Skeletal muscle tissue (tissue), 4 donors: Measurements from ENCODE around the gene TOR1AIP2. TPM values are rescaled to one million over a fixed set of nuclear protein-coding genes. Genes with fewer than 3 reads are reported as not detected.

Experiments used
- H3K27ac ChIP-seq: one replicate; pipeline ENCODE4 v1.7.0; 2013; ENCODE audit warnings: mild to moderate bottlenecking, low read depth, low read length, inconsistent platforms
- H3K27me3 ChIP-seq, 3 donors: one replicate each; pipeline ENCODE4 v1.7.0; 2013; ENCODE audit warnings: low read length in 3 of 3; ENCODE audit not compliant: control insufficient read depth in 3 of 3, insufficient read depth in 3 of 3
- H3K36me3 ChIP-seq, 3 donors: one replicate each; pipeline ENCODE4 v1.7.0; 2013; ENCODE audit warnings: low read length in 3 of 3; ENCODE audit not compliant: control insufficient read depth in 3 of 3, insufficient read depth in 3 of 3
- H3K4me1 ChIP-seq, 3 donors: one replicate each; pipeline ENCODE4 v1.7.0; 2013; ENCODE audit warnings: low read length in 3 of 3, mild to moderate bottlenecking in 3 of 3; ENCODE audit not compliant: control insufficient read depth in 3 of 3, insufficient read depth in 3 of 3
- H3K4me3 ChIP-seq, 3 donors: one replicate each; pipeline ENCODE4 v1.7.0; 2013; ENCODE audit warnings: low read length in 3 of 3
- H3K9ac ChIP-seq, 3 donors: one replicate each; pipeline ENCODE4 v1.7.0; 2013; ENCODE audit warnings: low read length in 3 of 3, mild to moderate bottlenecking in 3 of 3, moderate library complexity in 2 of 3, low read depth in 1 of 3
- H3K9me3 ChIP-seq, 3 donors: one replicate each; pipeline ENCODE4 v1.7.0; 2013; ENCODE audit warnings: low read length in 3 of 3; ENCODE audit not compliant: control insufficient read depth in 3 of 3
- total RNA-seq: library from RNA; depleted of rRNA; stranded (reverse); fragments of >200 nt; gene quantifications from one replicate; pipeline ENCODE4 v1.2.3, GENCODE V29; 2014
- donor health status: Osteomylitis.

Gene TOR1AIP2
- total RNA-seq, 1 donor from 2014 or later = 34.4 TPM

DNA sequence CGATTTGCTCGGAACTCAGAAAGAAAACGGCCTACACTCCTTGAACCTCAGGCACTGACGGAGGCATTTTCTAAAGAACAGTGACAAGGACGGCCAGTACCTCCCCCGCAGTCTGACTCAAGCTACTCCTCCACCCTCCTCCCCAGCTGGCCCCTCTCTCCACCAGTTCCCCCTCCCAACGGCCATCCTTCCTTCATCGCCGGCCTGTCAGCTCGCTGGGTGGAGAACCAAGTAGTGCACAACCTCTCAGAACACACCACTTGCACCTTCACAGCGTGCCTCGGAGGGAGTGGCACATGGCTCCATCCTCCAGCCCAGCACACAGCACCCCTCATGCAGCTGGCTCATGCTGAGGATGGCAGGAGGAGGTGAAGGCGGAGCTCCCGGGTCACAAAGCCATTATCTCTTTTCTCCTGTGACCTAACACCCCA lies 58.8 kb downstream of the TOR1AIP2 start:
- Histone ChIP-seq H3K36me3 (no peaks in the 10 kb centered on the region), H3K9me3 (no peaks in the 10 kb centered on the region), H3K27ac (no peak overlapping the region), H3K9ac (no peak overlapping the region), H3K27me3 (peaks cover 0 to 9% (median 6%) of the 10 kb centered on the region in 3 donors), H3K4me1 (peaks cover 25 to 42% (median 25%) of the 10 kb centered on the region in 3 donors), H3K4me3 (no peak overlapping the region)

DNA sequence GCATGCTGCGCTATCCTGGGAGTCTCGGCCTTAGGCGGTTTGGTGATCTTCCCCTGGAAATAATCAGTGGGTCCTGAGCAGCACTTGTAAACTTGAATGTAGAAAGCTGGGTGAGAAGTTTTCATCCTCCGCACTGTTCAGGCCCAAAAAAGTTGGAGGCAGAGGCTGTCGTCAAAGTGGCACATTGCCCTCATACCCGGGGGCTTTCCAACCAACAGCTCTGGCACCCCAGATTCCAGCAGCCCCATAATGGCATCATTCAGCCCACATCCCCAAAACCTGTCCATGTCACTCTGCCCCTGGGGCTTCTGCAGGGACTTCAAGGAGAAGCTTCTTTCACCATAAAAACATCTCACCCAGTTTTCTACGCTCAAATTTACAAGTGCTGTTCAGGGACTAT lies 59.3 kb downstream of the TOR1AIP2 start:
- H3K4me1 ChIP-seq = peaks cover 25 to 42% (median 25%) of the 10 kb centered on the region in 3 donors

DNA sequence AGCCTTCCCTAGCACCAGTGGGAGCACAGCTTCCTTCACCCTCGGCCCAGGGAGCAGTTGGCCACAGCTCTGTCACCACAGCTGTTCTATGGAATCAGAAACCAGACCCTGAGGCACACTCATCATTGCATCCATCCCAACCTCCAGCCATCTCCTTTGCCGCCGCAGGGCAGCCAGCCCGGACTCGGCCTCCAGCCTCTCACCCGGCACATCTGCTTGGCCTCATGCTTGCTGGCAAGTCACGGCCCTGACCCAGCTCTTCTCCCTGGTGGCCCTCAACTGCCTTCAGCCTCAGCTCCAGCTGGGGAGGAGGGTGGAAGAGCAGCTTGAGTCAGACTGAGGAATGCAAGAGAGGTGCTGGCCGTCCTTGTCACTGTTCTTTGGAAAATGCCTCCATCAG lies 59.8 kb downstream of the TOR1AIP2 start:
- Histone ChIP-seq H3K27me3 (peaks cover 0 to 11% (median 11%) of the 10 kb centered on the region in 3 donors), H3K9ac (no peak overlapping the region), H3K9me3 (no peaks in the 10 kb centered on the region), H3K4me1 (peaks cover 25 to 42% (median 25%) of the 10 kb centered on the region in 3 donors), H3K36me3 (no peaks in the 10 kb centered on the region), H3K27ac (no peak overlapping the region), H3K4me3 (no peak overlapping the region)

More for the DNA sequence above, 59.3 kb downstream of the TOR1AIP2 start:
- Histone ChIP-seq H3K36me3 (no peaks in the 10 kb centered on the region), H3K27ac (peak overlapping the region; percentile 6), H3K4me3 (no peak overlapping the region), H3K9me3 (no peaks in the 10 kb centered on the region), H3K9ac (no peak overlapping the region), H3K27me3 (peaks cover 0 to 9% (median 6%) of the 10 kb centered on the region in 3 donors)

DNA sequence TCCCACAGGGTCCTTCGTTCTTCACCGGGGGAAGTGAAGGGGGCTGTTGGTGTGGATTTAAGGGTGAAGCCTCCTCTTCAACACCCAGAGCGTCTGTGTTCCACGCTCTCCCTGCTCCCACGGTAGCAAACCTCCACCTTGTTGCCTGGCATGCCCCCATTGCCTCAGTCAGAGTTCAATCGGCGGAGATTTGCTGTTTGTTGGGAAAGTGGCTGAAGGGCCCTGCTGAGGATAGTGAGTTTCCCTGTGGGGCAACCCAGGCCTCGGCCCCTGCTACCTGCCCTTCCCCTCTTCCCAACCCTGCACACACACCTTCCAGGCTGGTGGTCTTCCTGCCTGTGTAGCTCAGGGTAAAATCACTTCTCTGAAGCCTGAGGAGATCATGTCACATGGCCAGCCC lies 60.5 kb downstream of the TOR1AIP2 start:
- no peak overlapping the region for H3K4me3 ChIP-seq
- peaks cover 25 to 42% (median 25%) of the 10 kb centered on the region in 3 donors for H3K4me1 ChIP-seq
- H3K36me3 ChIP-seq = no peaks in the 10 kb centered on the region
- no peaks in the 10 kb centered on the region for H3K9me3 ChIP-seq
- H3K9ac ChIP-seq = no peak overlapping the region
- no peak overlapping the region for H3K27ac ChIP-seq
- peaks cover 3 to 19% (median 17%) of the 10 kb centered on the region in 3 donors for H3K27me3 ChIP-seq

DNA sequence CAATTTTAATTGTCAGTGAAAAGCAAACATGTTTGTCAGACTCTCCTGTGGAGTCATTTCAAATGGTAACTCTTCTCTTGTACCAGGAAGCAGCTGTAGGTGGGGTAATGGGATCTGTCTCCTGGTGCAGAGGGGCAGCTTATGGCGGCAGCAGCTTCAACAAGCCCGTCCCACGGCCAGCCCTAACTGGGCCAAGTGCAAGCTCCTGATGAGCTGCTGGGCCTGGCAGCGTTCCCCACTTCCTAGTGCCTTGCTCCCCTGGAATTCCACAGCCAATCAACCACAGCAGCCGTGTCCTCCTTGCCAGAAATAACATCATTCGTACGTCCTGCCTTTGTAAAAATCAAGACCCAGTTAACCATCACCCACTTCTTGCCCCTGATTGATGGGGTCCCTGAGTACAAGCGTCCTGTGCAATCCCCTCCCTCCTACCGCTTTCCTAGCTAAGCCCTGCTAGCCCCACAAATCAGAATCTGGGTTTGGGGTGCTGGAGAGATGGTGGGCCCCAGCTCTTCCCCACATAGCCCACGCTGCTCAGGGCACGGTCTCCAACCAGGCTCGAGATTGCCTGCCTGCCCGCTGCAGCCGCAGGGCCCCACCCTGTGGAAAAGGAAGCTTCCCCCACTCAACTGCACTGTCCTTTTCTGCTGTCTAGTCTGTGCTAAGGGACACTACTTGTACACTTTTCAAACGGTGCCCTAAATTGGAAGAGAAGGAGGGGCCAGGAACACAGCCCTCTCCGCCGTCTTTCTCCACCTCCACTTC lies 61.2 kb downstream of the TOR1AIP2 start:
- Histone ChIP-seq H3K36me3 (no peaks in the 10 kb centered on the region), H3K9ac (no peak overlapping the region), H3K27me3 (peaks cover 10 to 26% (median 22%) of the 10 kb centered on the region in 3 donors), H3K4me3 (peak overlapping the region in 1 of 3 donors; percentile 71), H3K4me1 (peaks cover 25 to 42% (median 25%) of the 10 kb centered on the region in 3 donors), H3K27ac (no peak overlapping the region), H3K9me3 (no peaks in the 10 kb centered on the region)

DNA sequence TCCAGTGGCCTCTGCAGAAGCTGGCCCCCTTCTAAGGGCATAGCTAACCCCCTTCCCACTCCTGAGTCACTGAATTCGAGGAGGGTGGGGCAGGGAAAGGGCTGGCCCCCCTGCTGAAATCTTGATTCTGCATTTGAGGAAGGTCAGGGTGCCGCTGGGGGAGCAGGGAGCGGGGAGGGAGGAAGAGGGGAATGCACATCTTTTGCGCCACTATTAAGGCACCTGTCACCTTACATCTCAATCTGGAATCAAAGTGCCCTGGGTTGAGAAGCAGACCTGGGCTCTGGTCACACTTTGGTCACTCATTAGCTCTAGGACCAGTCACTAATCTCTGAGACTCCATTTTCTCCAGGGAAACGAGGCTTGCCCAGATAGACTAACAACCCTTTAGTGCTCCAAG lies 62.0 kb downstream of the TOR1AIP2 start:
- Histone ChIP-seq H3K9ac (peak overlapping the region in 1 of 3 donors; percentile 32), H3K4me1 (peaks cover 25 to 42% (median 25%) of the 10 kb centered on the region in 3 donors), H3K4me3 (peak overlapping the region; percentile 66 to 85 (median 71)), H3K27me3 (peaks cover 14 to 27% (median 23%) of the 10 kb centered on the region in 3 donors), H3K36me3 (no peaks in the 10 kb centered on the region), H3K27ac (peak overlapping the region; percentile 25), H3K9me3 (no peaks in the 10 kb centered on the region)

DNA sequence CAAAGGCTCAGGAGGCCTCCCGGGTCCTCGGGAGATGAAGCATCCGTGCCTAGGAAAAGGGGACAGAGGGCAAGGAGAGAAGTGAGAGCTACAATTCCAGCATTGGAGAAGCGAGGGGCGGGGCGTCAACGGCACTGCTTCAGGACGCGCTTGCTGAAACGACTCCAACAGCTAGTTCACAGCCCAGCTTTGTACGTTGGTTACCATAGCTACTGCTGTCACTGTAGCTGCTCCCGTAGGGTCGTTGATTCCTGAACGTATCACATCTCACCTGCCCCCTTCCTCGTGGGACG lies 63.1 kb downstream of the TOR1AIP2 start:
- H3K36me3 ChIP-seq = no peaks in the 10 kb centered on the region
- H3K9ac ChIP-seq = peak overlapping the region in 1 of 3 donors; percentile 70
- H3K4me3 ChIP-seq = peak overlapping the region; percentile 66 to 85 (median 71)
- H3K27ac ChIP-seq = no peak overlapping the region
- peaks cover 28 to 42% (median 28%) of the 10 kb centered on the region in 3 donors for H3K4me1 ChIP-seq
- peaks cover 14 to 27% (median 24%) of the 10 kb centered on the region in 3 donors for H3K27me3 ChIP-seq
- no peaks in the 10 kb centered on the region for H3K9me3 ChIP-seq

DNA sequence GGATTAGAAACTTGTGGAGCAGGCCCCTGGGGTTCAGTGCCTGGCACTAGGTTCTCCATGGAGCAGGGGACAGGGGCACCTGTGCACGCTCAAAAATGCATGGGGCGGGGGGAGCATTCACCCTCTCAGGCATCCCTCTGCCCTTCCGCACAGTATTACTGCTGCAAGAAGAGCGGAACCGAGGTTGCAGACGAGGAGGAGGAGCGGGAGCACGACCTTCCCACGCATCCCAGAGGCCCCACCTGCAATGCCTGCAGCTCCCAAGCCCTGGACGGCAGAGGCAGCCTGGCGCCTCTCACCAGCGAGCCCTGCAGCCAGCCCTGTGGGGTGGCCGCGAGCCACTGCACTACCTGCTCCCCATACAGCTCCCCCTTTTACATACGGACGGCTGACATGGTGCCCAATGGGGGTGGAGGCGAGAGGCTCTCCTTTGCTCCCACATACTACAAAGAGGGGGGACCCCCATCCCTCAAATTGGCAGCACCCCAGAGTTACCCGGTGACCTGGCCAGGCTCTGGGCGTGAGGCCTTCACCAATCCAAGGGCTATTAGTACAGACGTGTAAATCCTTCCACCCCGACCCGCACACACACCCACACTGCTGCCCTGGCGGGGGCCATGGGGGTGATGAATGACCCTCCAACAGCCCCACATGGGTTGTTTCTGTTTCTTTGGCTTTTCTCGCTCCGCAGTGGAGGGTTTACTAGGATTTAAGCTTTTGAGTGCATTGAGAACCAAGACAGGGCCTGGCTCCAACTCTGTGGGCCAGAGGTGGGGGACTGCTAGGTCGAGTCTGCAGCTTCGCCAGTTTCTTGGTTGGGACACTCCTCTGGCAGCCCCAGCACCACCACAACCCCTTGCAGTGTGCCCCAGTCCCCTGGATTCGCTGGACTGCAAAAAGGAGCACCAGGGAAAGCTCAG lies 63.7 kb downstream of the TOR1AIP2 start:
- peaks cover 28 to 41% (median 29%) of the 10 kb centered on the region in 3 donors for H3K4me1 ChIP-seq
- H3K4me3 ChIP-seq = peak overlapping the region; percentile 66 to 85 (median 71)
- H3K36me3 ChIP-seq = no peaks in the 10 kb centered on the region
- no peak overlapping the region for H3K27ac ChIP-seq
- H3K9ac ChIP-seq = peak overlapping the region in 1 of 3 donors; percentile 70
- H3K27me3 ChIP-seq = peaks cover 14 to 27% (median 24%) of the 10 kb centered on the region in 3 donors
- H3K9me3 ChIP-seq = no peaks in the 10 kb centered on the region

DNA sequence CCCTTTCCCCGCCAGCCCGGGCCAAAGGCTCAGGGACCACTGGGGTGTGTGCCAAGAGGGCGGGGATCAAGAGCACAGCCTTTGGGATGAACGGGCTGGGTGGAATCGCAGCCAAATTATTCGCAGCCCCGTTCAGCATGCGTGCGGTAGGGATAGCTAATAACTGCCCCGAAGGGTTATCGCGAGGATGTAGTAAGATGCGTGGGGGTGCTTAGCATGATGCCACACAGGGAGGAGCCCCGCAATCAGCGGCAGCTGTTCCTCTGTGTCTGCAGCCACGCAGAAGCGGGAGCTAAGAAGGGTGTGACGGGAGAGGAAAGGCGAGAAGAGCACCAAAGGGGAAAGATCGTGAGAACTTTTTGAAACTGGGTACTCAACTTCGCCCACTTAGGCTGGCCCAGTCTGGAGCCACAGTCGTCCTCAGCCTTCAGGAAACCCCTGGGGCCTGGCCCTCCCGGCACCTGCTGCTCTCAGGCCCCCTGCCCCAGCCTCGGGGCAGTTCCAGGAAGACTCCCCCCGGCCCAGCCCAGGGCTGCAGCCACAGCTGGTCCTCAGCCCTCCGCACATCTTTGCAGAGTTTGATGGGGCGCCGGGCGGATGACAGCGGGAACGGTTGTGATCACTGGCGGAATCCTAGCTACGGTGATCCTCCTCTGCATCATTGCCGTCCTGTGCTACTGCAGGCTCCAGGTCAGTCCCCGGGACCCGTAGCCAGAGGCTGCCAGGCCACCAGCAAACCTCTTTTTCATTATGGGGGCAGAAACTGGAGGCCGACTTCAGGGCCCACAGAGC lies 64.9 kb downstream of the TOR1AIP2 start:
- H3K27me3 ChIP-seq = peaks cover 14 to 27% (median 24%) of the 10 kb centered on the region in 3 donors
- no peaks in the 10 kb centered on the region for H3K9me3 ChIP-seq
- H3K36me3 ChIP-seq = no peaks in the 10 kb centered on the region
- peaks cover 25 to 30% (median 29%) of the 10 kb centered on the region in 3 donors for H3K4me1 ChIP-seq
- no peak overlapping the region for H3K9ac ChIP-seq
- H3K4me3 ChIP-seq = no peak overlapping the region
- H3K27ac ChIP-seq = no peak overlapping the region
